ENCODE measurements around the gene EMP1.
A peak's percentile ranks its signal among the peaks of the same experiment; 100 is the strongest.

Gene EMP1

GRCh38 chr12:13211859-13212664, 15.5 kb downstream of the EMP1 start:
- peak; percentile 57 for DNase-seq (ENCODE audit: low read depth)
- no peak overlapping the region for H3K4me3 ChIP-seq (ENCODE audit: low read depth, low read length)
- in situ Hi-C loops (cut with HindIII; ENCODE audit: low sequenced_read_pairs): no loop called here
- peak; percentile 80 for TF ChIP-seq CTCF (IDR thresholded peaks at IDR 0.05; ENCODE audit: low read depth, low read length, missing control alignments)

- TF ChIP-seq CTCF (IDR thresholded peaks at IDR 0.05; ENCODE audit: low read depth, low read length, missing control alignments): no peak
- in situ Hi-C loops (cut with HindIII; ENCODE audit: low sequenced_read_pairs): no loop called here
- DNase-seq (ENCODE audit: low read depth): no peak
- H3K4me3 ChIP-seq (ENCODE audit: low read depth, low read length): no peak overlapping the region
These were observed 18.5 kb downstream of the EMP1 start for GRCh38 chr12:13215056-13215455.

- no peak overlapping the region for H3K4me3 ChIP-seq (ENCODE audit: low read depth, low read length)
- TF ChIP-seq CTCF (IDR thresholded peaks at IDR 0.05; ENCODE audit: low read depth, low read length, missing control alignments): no peak
- in situ Hi-C loops (cut with HindIII; ENCODE audit: low sequenced_read_pairs): no loop called here
- no peak for DNase-seq (ENCODE audit: low read depth)
These were observed 22.1 kb downstream of the EMP1 start for GRCh38 chr12:13218641-13219040.

GRCh38 chr12:13219320-13219719, 22.8 kb downstream of the EMP1 start:
- in situ Hi-C loops (cut with HindIII; ENCODE audit: low sequenced_read_pairs): no loop called here
- no peak overlapping the region for H3K4me3 ChIP-seq (ENCODE audit: low read depth, low read length)
- DNase-seq (ENCODE audit: low read depth): no peak
- no peak for TF ChIP-seq CTCF (IDR thresholded peaks at IDR 0.05; ENCODE audit: low read depth, low read length, missing control alignments)

GRCh38 chr12:13220838-13221237, 24.3 kb downstream of the EMP1 start:
- in situ Hi-C loops (cut with HindIII; ENCODE audit: low sequenced_read_pairs): no loop called here
- no peak overlapping the region for H3K4me3 ChIP-seq (ENCODE audit: low read depth, low read length)
- DNase-seq (ENCODE audit: low read depth): no peak
- no peak for TF ChIP-seq CTCF (IDR thresholded peaks at IDR 0.05; ENCODE audit: low read depth, low read length, missing control alignments)

- in situ Hi-C loops (cut with HindIII; ENCODE audit: low sequenced_read_pairs): no loop called here
- no peak overlapping the region for H3K4me3 ChIP-seq (ENCODE audit: low read depth, low read length)
These were observed 25.6 kb downstream of the EMP1 start for GRCh38 chr12:13222076-13222475.

More at GRCh38 chr12:13222076-13222475, 25.6 kb downstream of the EMP1 start:
- DNase-seq (ENCODE audit: low read depth): no peak
- no peak for TF ChIP-seq CTCF (IDR thresholded peaks at IDR 0.05; ENCODE audit: low read depth, low read length, missing control alignments)

Data from astrocyte of the cerebellum (primary cell).